Gastrocnemius medialis (tissue), 4 donors: ENCODE data around the gene FZD10. TPM values are rescaled to one million over a fixed set of nuclear protein-coding genes. Genes with fewer than 3 reads are reported as not detected.

Source experiments
- ATAC-seq, 2 donors: fragments of 150-250 bp; one replicate each; pipeline ENCODE4 v1.9.1; 2016
- DNase-seq, 2 donors: peaks; one replicate each; pipeline ENCODE4 v3.0.0-alpha.2; 2019
- H3K27ac ChIP-seq, 4 donors: fragments of 200-600 bp; sonication (generic); 1 replicate in 1 of 4; 2 replicates in 3 of 4; pipeline ENCODE4 v1.5.1; 2016 to 2018; ENCODE audit warnings: mild to moderate bottlenecking in 2 of 4, moderate library complexity in 1 of 4
- H3K27me3 ChIP-seq, 3 donors: fragments of 200-600 bp; sonication (generic) in 2 of 3; 1 replicate in 1 of 3; 2 replicates in 2 of 3; pipeline versions ENCODE4 v1.5.1 to v1.6.0; 2016 to 2019; ENCODE audit warnings: mild to moderate bottlenecking in 1 of 3, moderate library complexity in 1 of 3
- H3K36me3 ChIP-seq, 2 donors: fragments of 200-600 bp; sonication (generic) in 1 of 2; one replicate each; pipeline ENCODE4 v1.5.1; 2017 to 2018
- H3K4me1 ChIP-seq, 2 donors: fragments of 200-600 bp; sonication (generic) in 1 of 2; one replicate each; pipeline ENCODE4 v1.5.1; 2016 to 2017; ENCODE audit warnings: mild to moderate bottlenecking in 2 of 2
- H3K4me3 ChIP-seq, 4 donors: fragments of 200-600 bp; sonication (generic) in 3 of 4; 1 replicate in 1 of 4; 2 replicates in 3 of 4; pipeline ENCODE4 v1.5.1; 2016 to 2019; ENCODE audit warnings: mild to moderate bottlenecking in 2 of 4
- H3K9me3 ChIP-seq, 3 donors: fragments of 200-600 bp; sonication (generic) in 2 of 3; 1 replicate in 1 of 3; 2 replicates in 2 of 3; pipeline ENCODE4 v1.5.1; 2016 to 2019
- CTCF ChIP-seq, 5 experiments: fragments of 450-650 bp in 3 of 5; fragments of 200-600 bp in 2 of 5; sonication (generic) in 2 of 5; IDR thresholded peaks in 4 of 5; conservative IDR thresholded peaks in 1 of 5; 1 replicate in 4 of 5; 2 replicates in 1 of 5; pipeline ENCODE4 v1.5.1; 2016 to 2019; ENCODE audit warnings: antibody characterized with exemption in 5 of 5, mild to moderate bottlenecking in 3 of 5, moderate library complexity in 3 of 5
- POLR2A ChIP-seq, 2 donors: fragments of 450-650 bp; IDR thresholded peaks; one replicate each; pipeline ENCODE4 v1.6.1; 2017; ENCODE audit warnings: antibody characterized with exemption in 2 of 2, mild to moderate bottlenecking in 2 of 2, moderate library complexity in 2 of 2
- in situ Hi-C, 4 donors: fragments of 200-750 bp; cut with MboI; loops; one replicate each; pipeline versions ENCODE4 v1.15.0 to v1.8.0; 2017; ENCODE audit warnings: low sequenced_read_pairs in 4 of 4
- intact Hi-C: fragments of 100-400 bp; cut with DNase I; formaldehyde crosslinking; loops from one replicate; pipeline ENCODE4 v1.15.1; 2023; ENCODE audit warnings: low total_unique reads
- total RNA-seq, 4 donors: library from RNA; depleted of rRNA; stranded (reverse); fragments of >200 nt; gene quantifications; one replicate each; pipeline versions ENCODE4 v1.1.0 to v1.2.3, GENCODE V29; 2016

FZD10 gene
- total RNA-seq, 4 donors from 2014 or later, result 0.15 to 2.3 (median 1.1) TPM; not detected in 1

- DNase-seq (no peak), ATAC-seq (no peak)
- TF ChIP-seq POLR2A (IDR thresholded peaks at IDR 0.05), result no peak
- TF ChIP-seq CTCF (IDR thresholded peaks at IDR 0.05 in 4 of 5, conservative IDR thresholded peaks at IDR 0.05 in 1 of 5), result no peak
- in situ Hi-C loops (no loop called here), intact Hi-C loops (no loop called here)
- H3K27me3 ChIP-seq, result no peaks in the 10 kb centered on the region
- no peak overlapping the region for H3K27ac ChIP-seq
- no peaks in the 10 kb centered on the region for H3K9me3 ChIP-seq
- no peak overlapping the region for H3K4me3 ChIP-seq
- H3K36me3 ChIP-seq, result no peaks in the 10 kb centered on the region
- no peaks in the 10 kb centered on the region for H3K4me1 ChIP-seq
Measured at GRCh38 chr12:130203151-130203550, 40.9 kb downstream of the FZD10 start.

- ATAC-seq (no peak), DNase-seq (no peak)
- no peak overlapping the region for H3K27ac ChIP-seq
- TF ChIP-seq CTCF (IDR thresholded peaks at IDR 0.05 in 4 of 5, conservative IDR thresholded peaks at IDR 0.05 in 1 of 5) (no peak), POLR2A (IDR thresholded peaks at IDR 0.05) (no peak)
- H3K9me3 ChIP-seq, result no peaks in the 10 kb centered on the region
- no peaks in the 10 kb centered on the region for H3K4me1 ChIP-seq
- H3K27me3 ChIP-seq, result no peaks in the 10 kb centered on the region
- H3K36me3 ChIP-seq, result no peaks in the 10 kb centered on the region
- in situ Hi-C loops (no loop called here), intact Hi-C loops (no loop called here)
- no peak overlapping the region for H3K4me3 ChIP-seq
Measured at GRCh38 chr12:130204541-130204953, 42.3 kb downstream of the FZD10 start.

- Histone ChIP-seq H3K27me3 (no peaks in the 10 kb centered on the region), H3K36me3 (no peaks in the 10 kb centered on the region), H3K9me3 (no peaks in the 10 kb centered on the region), H3K27ac (no peak overlapping the region), H3K4me3 (no peak overlapping the region), H3K4me1 (no peaks in the 10 kb centered on the region)
- ATAC-seq (no peak), DNase-seq (no peak)
- intact Hi-C loops, result no loop called here
- TF ChIP-seq POLR2A (IDR thresholded peaks at IDR 0.05) (no peak), CTCF (IDR thresholded peaks at IDR 0.05 in 4 of 5, conservative IDR thresholded peaks at IDR 0.05 in 1 of 5) (no peak)
- in situ Hi-C loops, result no loop called here
Measured at GRCh38 chr12:130205495-130205894, 43.2 kb downstream of the FZD10 start.

GRCh38 chr12:130212384-130212989, 50.2 kb downstream of the FZD10 start:
- in situ Hi-C loops, result no loop called here
- no peak overlapping the region for H3K27ac ChIP-seq
- no peaks in the 10 kb centered on the region for H3K9me3 ChIP-seq
- no peak for TF ChIP-seq CTCF (IDR thresholded peaks at IDR 0.05 in 4 of 5, conservative IDR thresholded peaks at IDR 0.05 in 1 of 5)
- DNase-seq (no peak), ATAC-seq (no peak)
- no peaks in the 10 kb centered on the region for H3K4me1 ChIP-seq
- no peak overlapping the region for H3K4me3 ChIP-seq
- intact Hi-C loops, result no loop called here
- H3K27me3 ChIP-seq, result no peaks in the 10 kb centered on the region
- H3K36me3 ChIP-seq, result no peaks in the 10 kb centered on the region

GRCh38 chr12:130213249-130213648, 51.0 kb downstream of the FZD10 start:
- Histone ChIP-seq H3K9me3 (no peaks in the 10 kb centered on the region), H3K4me1 (no peaks in the 10 kb centered on the region), H3K4me3 (no peak overlapping the region), H3K36me3 (no peaks in the 10 kb centered on the region), H3K27ac (no peak overlapping the region), H3K27me3 (no peaks in the 10 kb centered on the region)
- DNase-seq (no peak), ATAC-seq (no peak)
- in situ Hi-C loops (no loop called here), intact Hi-C loops (no loop called here)
- TF ChIP-seq CTCF (IDR thresholded peaks at IDR 0.05 in 4 of 5, conservative IDR thresholded peaks at IDR 0.05 in 1 of 5) (no peak), POLR2A (IDR thresholded peaks at IDR 0.05) (no peak)
